ENCODE results near the gene ADRA1B.

Gene ADRA1B

GRCh38 chr5:159928122-159928909 is 12.0 kb downstream of the ADRA1B start:
- DNase-seq (ENCODE audit: low read depth) = no peak

GRCh38 chr5:159929176-159929575 is 12.9 kb downstream of the ADRA1B start:
- no peak for DNase-seq (ENCODE audit: low read depth)

- no peak for DNase-seq (ENCODE audit: low read depth)
Observed at GRCh38 chr5:159933531-159934485, 17.5 kb downstream of the ADRA1B start.

- no peak for DNase-seq (ENCODE audit: low read depth)
Observed at GRCh38 chr5:159935946-159936345, 19.7 kb downstream of the ADRA1B start.

GRCh38 chr5:159936686-159937329 is 20.5 kb downstream of the ADRA1B start:
- no peak for DNase-seq (ENCODE audit: low read depth)

GRCh38 chr5:159937580-159937979 is 21.3 kb downstream of the ADRA1B start:
- no peak for DNase-seq (ENCODE audit: low read depth)

GRCh38 chr5:159943326-159943725 is 27.0 kb downstream of the ADRA1B start:
- no peak for DNase-seq (ENCODE audit: low read depth)

- no peak for DNase-seq (ENCODE audit: low read depth)
Observed at GRCh38 chr5:159944056-159944600, 27.8 kb downstream of the ADRA1B start.

- DNase-seq (ENCODE audit: low read depth) = no peak
Observed at GRCh38 chr5:159945359-159945758, 29.1 kb downstream of the ADRA1B start.

- no peak for DNase-seq (ENCODE audit: low read depth)
Observed at GRCh38 chr5:159947708-159948358, 31.6 kb downstream of the ADRA1B start.

GRCh38 chr5:159951387-159951786 is 35.1 kb downstream of the ADRA1B start:
- DNase-seq (ENCODE audit: low read depth) = no peak

GRCh38 chr5:159951834-159952233 is 35.6 kb downstream of the ADRA1B start:
- DNase-seq (ENCODE audit: low read depth) = no peak

GRCh38 chr5:159953609-159954008 is 37.3 kb downstream of the ADRA1B start:
- no peak for DNase-seq (ENCODE audit: low read depth)

- no peak for DNase-seq (ENCODE audit: low read depth)
Observed at GRCh38 chr5:159955056-159955624, 38.9 kb downstream of the ADRA1B start.

GRCh38 chr5:159956074-159956473 is 39.8 kb downstream of the ADRA1B start:
- no peak for DNase-seq (ENCODE audit: low read depth)

- DNase-seq (ENCODE audit: low read depth) = no peak
Observed at GRCh38 chr5:159961176-159962160, 45.2 kb downstream of the ADRA1B start.

- no peak for DNase-seq (ENCODE audit: low read depth)
Observed at GRCh38 chr5:159962214-159962613, 45.9 kb downstream of the ADRA1B start.

- DNase-seq (ENCODE audit: low read depth) = no peak
Observed at GRCh38 chr5:159963935-159964334, 47.7 kb downstream of the ADRA1B start.

GRCh38 chr5:159965031-159965837 is 49.0 kb downstream of the ADRA1B start:
- DNase-seq (ENCODE audit: low read depth) = no peak
